ENCODE measurements around the gene KCNJ16.

KCNJ16 gene

GRCh38 chr17:70070305-70071027, 4.6 kb upstream of the KCNJ16 start:
- TF ChIP-seq, protein P1, sequence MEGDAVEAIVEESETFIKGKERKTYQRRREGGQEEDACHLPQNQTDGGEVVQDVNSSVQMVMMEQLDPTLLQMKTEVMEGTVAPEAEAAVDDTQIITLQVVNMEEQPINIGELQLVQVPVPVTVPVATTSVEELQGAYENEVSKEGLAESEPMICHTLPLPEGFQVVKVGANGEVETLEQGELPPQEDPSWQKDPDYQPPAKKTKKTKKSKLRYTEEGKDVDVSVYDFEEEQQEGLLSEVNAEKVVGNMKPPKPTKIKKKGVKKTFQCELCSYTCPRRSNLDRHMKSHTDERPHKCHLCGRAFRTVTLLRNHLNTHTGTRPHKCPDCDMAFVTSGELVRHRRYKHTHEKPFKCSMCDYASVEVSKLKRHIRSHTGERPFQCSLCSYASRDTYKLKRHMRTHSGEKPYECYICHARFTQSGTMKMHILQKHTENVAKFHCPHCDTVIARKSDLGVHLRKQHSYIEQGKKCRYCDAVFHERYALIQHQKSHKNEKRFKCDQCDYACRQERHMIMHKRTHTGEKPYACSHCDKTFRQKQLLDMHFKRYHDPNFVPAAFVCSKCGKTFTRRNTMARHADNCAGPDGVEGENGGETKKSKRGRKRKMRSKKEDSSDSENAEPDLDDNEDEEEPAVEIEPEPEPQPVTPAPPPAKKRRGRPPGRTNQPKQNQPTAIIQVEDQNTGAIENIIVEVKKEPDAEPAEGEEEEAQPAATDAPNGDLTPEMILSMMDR (IDR thresholded peaks at IDR 0.05; ENCODE audit: low read depth, low read length): no peak
- no peak overlapping the region for H3K4me3 ChIP-seq (ENCODE audit: low read depth, low read length)

DNA sequence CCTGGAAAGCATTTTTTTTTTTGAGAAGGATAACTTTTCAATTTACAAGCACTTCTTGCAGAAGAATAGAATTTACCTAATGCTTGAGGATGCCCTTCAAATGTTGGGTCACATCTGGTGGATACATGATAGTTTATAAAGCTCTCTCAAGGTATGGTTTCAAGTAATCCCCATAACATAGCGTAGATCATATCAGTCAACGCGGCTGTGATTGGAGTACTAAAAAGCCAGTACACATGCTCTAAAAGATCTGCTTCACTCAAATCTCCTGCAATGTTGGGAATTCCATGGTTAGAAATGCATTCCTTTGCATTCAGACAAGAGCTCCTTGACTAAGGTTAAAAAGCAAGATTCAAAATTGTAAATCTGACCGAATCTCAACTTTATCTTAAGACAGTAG, 3.9 kb upstream of the KCNJ16 start:
- TF ChIP-seq, protein P1 (IDR thresholded peaks at IDR 0.05; ENCODE audit: low read depth, low read length): no peak
- no peak overlapping the region for H3K4me3 ChIP-seq (ENCODE audit: low read depth, low read length)

- H3K4me3 ChIP-seq (ENCODE audit: low read depth, low read length): no peak overlapping the region
- TF ChIP-seq, protein P1 (IDR thresholded peaks at IDR 0.05; ENCODE audit: low read depth, low read length): no peak
These were observed 3.4 kb upstream of the KCNJ16 start for GRCh38 chr17:70071620-70072019.

DNA sequence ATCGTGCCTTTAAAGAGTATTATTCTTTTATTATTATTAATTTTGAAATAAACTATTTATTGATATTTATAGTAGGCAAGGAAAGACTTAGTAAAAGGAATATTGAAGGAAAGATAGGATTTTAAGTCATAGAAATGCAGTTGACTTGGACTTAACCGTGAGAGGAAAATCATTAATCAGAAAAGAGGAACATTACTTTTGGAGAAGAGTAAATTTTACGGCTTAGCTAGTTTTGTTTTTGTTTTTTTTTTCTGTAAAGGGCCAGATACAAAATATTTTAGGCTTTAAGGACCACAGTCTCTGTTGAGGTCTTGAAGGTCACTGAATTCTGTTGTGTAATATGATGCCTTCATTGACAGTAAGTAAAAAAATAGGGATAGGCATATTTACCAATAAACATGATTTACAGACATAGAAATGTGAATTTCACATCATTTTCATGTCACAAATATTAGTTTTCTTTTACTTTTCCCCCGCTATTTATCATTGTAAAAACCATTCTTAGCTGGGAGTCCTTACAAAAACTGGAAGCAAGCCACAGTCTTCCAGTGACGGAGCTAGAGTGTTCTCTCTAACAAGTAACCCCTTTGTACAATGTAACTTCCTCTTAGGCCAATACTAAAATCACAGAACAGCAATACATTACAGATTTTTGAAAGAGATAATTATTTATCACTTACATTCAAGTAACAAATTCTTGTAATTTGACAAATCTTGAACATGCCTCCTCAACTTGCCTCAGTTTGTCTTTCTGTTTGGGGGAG, 2.3 kb upstream of the KCNJ16 start:
- TF ChIP-seq, protein P1 (IDR thresholded peaks at IDR 0.05; ENCODE audit: low read depth, low read length): no peak
- no peak overlapping the region for H3K4me3 ChIP-seq (ENCODE audit: low read depth, low read length)

GRCh38 chr17:70073310-70073709, 1.7 kb upstream of the KCNJ16 start:
- TF ChIP-seq, protein P1 (IDR thresholded peaks at IDR 0.05; ENCODE audit: low read depth, low read length): no peak
- H3K4me3 ChIP-seq (ENCODE audit: low read depth, low read length): no peak overlapping the region

DNA sequence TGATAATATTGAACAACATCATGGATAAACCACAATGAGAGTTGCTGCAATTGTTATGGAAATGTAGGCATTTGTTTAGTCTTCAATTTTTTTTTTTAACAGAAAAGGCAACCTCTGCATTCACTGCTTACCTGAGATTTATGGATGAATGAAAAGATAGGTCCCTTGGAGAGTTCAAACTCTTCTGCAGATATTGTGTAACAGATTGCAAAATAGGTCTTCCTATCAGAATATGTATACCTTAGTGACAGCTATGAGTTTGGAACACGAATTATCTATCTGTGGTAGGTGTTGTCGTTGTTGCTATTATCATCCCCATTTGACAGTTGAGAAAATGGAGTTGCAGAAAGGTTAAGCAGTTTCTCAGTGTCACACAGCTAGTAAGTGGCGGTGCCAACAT, 1.2 kb upstream of the KCNJ16 start:
- TF ChIP-seq, protein P1 (IDR thresholded peaks at IDR 0.05; ENCODE audit: low read depth, low read length): no peak
- H3K4me3 ChIP-seq (ENCODE audit: low read depth, low read length): no peak overlapping the region

DNA sequence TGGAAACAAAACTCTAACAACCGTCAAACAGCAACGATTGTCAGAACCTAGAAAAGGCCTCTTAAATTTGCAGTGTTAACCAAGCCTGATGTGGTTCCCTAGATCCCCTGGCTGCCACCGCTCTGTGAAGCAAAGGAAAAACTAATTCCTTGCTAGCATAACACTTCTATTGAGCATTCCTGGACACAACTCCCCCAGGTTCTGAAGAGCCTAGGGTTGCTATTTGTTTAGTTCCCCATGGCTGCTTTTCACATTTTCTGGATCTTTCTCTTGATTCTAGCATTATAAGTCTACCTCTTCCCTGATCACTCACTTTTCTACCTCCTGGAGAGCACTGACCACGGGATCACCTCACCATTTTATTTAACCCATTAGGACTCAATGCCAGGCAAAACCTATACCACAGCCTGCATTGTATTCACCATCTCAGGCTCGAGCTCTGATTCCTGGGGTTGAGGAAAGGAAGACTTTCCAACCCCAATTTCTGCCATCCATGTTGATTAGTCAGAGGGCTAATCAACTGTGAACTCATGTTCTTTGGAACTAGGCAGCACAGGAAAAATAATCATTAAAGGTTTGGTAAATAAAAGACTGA, 692 bp upstream of the KCNJ16 start:
- H3K4me3 ChIP-seq (ENCODE audit: low read depth, low read length): no peak overlapping the region
- TF ChIP-seq, protein P1 (IDR thresholded peaks at IDR 0.05; ENCODE audit: low read depth, low read length): no peak

Data from WI38 (cell line).